Mesendoderm (in vitro differentiated cells): Measurements from ENCODE around the gene NHEJ1.

Source experiments
- DNase-seq: peaks from one replicate; pipeline ENCODE4 v3.0.0; 2013
- H2AK5ac ChIP-seq: 2 replicates; pipeline ENCODE4 v1.6.1; 2013; ENCODE audit warnings: low read length, inconsistent platforms
- H2BK120ac ChIP-seq: 2 replicates; pipeline ENCODE4 v1.6.1; 2013; ENCODE audit warnings: low read depth, mild to moderate bottlenecking, low read length, moderate library complexity, mixed read lengths
- H2BK15ac ChIP-seq: replicated peaks from 2 replicates; pipeline ENCODE4 v1.6.1; 2013; ENCODE audit warnings: low read depth, mild to moderate bottlenecking, moderate library complexity
- H2BK5ac ChIP-seq: 2 replicates; pipeline ENCODE4 v1.6.1; 2013; ENCODE audit warnings: low read length, inconsistent platforms
- H3K18ac ChIP-seq: 2 replicates; pipeline ENCODE4 v1.6.1; 2013; ENCODE audit warnings: mild to moderate bottlenecking, low read length, mixed read lengths
- H3K23ac ChIP-seq: one replicate; pipeline ENCODE4 v1.6.1; 2013; ENCODE audit warnings: low read length
- H3K27ac ChIP-seq: 2 replicates; pipeline ENCODE4 v1.5.1; 2013; ENCODE audit warnings: low read depth, mild to moderate bottlenecking, inconsistent platforms, low read length, moderate library complexity
- H3K27me3 ChIP-seq: 2 replicates; pipeline ENCODE4 v1.6.1; 2013; ENCODE audit warnings: low read length, control low read depth, mild to moderate bottlenecking, inconsistent platforms; ENCODE audit not compliant: insufficient read depth, poor library complexity
- H3K36me3 ChIP-seq: 2 replicates; pipeline ENCODE4 v1.6.1; 2013; ENCODE audit warnings: low read length, inconsistent platforms; ENCODE audit not compliant: control insufficient read depth, insufficient read depth
- H3K4ac ChIP-seq: one replicate; pipeline ENCODE4 v1.6.1; 2013; ENCODE audit warnings: low read depth, mild to moderate bottlenecking, low read length, moderate library complexity
- H3K4me1 ChIP-seq: 2 replicates; pipeline ENCODE4 v1.6.1; 2013; ENCODE audit warnings: low read depth, low read length, inconsistent platforms; ENCODE audit not compliant: control insufficient read depth
- H3K4me2 ChIP-seq: 2 replicates; pipeline ENCODE4 v1.6.1; 2013; ENCODE audit warnings: low read length
- H3K4me3 ChIP-seq: 2 replicates; pipeline ENCODE4 v1.5.1; 2013; ENCODE audit warnings: mild to moderate bottlenecking, low read length
- H3K56ac ChIP-seq: one replicate; pipeline ENCODE4 v1.6.1; 2013; ENCODE audit warnings: low read length
- H3K79me1 ChIP-seq: 2 replicates; pipeline ENCODE4 v1.6.1; 2013; ENCODE audit warnings: low read length, inconsistent platforms
- H3K79me2 ChIP-seq: 2 replicates; pipeline ENCODE4 v1.6.1; 2013; ENCODE audit warnings: mild to moderate bottlenecking, low read length; ENCODE audit not compliant: control insufficient read depth, insufficient read depth
- H3K9ac ChIP-seq: 2 replicates; pipeline ENCODE4 v1.6.1; 2013; ENCODE audit warnings: low read length, inconsistent platforms
- H4K5ac ChIP-seq: one replicate; pipeline ENCODE4 v1.6.1; 2013; ENCODE audit warnings: low read length
- H4K8ac ChIP-seq: one replicate; pipeline ENCODE4 v1.6.1; 2013; ENCODE audit warnings: low read depth, mild to moderate bottlenecking, control low read depth, low read length, moderate library complexity
- WGBS: extraction: QIAGEN DNeasy Blood & Tissue Kit; methylation state at CpG from one replicate; pipeline ENCODE4 v1.1.7; 2013; ENCODE audit warnings: low lambda C conversion rate, missing lambda C conversion rate; ENCODE audit not compliant: insufficient coverage; ENCODE audit errors: extremely low coverage; 5-methylcytosine and 5-hydroxymethylcytosine counted together

Gene NHEJ1

DNA sequence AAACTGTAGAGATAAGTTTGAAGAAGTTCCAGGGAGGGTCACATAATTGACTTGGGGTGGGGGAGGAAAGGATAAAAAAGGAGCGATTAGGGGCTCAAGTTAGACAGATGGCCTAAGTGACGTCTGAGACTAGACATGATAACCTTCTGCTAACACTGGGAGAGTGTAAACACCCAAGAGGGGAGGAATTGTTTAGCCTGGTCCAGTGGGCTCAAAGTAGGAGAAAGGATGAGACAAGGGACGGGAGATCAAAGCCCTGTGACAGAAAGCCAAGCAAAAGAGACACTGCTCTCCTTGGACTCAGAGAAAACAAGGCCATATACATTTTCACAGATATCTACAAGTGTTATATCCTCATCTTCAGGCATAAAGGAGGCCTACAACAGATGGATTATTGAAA lies 54.4 kb downstream of the NHEJ1 start:
- Histone ChIP-seq H3K79me1 (no peaks in the 10 kb centered on the region), H3K4ac (no peak overlapping the region), H4K8ac (no peak overlapping the region), H3K4me2 (no peak overlapping the region), H2BK5ac (no peak overlapping the region), H2AK5ac (no peak overlapping the region), H3K23ac (no peak overlapping the region), H3K36me3 (no peaks in the 10 kb centered on the region), H2BK15ac (no peak overlapping the region), H2BK120ac (no peak overlapping the region), H3K56ac (no peak overlapping the region), H3K4me1 (no peaks in the 10 kb centered on the region), H3K4me3 (no peak overlapping the region), H3K18ac (no peak overlapping the region), H3K27ac (no peak overlapping the region), H3K79me2 (no peaks in the 10 kb centered on the region), H4K5ac (no peak overlapping the region), H3K9ac (no peak overlapping the region), H3K27me3 (no peaks in the 10 kb centered on the region)
- DNase-seq: no peak
- WGBS: no CpG with 5 or more reads among the region's 3 CpGs

GRCh38 chr2:219104107-219105035 lies 56.2 kb downstream of the NHEJ1 start:
- WGBS: no CpG with 5 or more reads among the region's 4 CpGs
- no peak overlapping the region for H2BK5ac ChIP-seq
- no peak overlapping the region for H3K9ac ChIP-seq
- H4K5ac ChIP-seq: no peak overlapping the region
- H4K8ac ChIP-seq: no peak overlapping the region
- no peak overlapping the region for H3K4me3 ChIP-seq
- no peak overlapping the region for H2BK15ac ChIP-seq
- no peaks in the 10 kb centered on the region for H3K79me1 ChIP-seq
- peak; percentile 82 for DNase-seq
- no peak overlapping the region for H2AK5ac ChIP-seq
- H2BK120ac ChIP-seq: no peak overlapping the region
- H3K23ac ChIP-seq: no peak overlapping the region
- H3K4me2 ChIP-seq: no peak overlapping the region
- no peaks in the 10 kb centered on the region for H3K36me3 ChIP-seq
- H3K18ac ChIP-seq: no peak overlapping the region
- no peaks in the 10 kb centered on the region for H3K79me2 ChIP-seq
- H3K27me3 ChIP-seq: no peaks in the 10 kb centered on the region
- H3K27ac ChIP-seq: no peak overlapping the region
- H3K4ac ChIP-seq: no peak overlapping the region
- no peaks in the 10 kb centered on the region for H3K4me1 ChIP-seq
- H3K56ac ChIP-seq: no peak overlapping the region

DNA sequence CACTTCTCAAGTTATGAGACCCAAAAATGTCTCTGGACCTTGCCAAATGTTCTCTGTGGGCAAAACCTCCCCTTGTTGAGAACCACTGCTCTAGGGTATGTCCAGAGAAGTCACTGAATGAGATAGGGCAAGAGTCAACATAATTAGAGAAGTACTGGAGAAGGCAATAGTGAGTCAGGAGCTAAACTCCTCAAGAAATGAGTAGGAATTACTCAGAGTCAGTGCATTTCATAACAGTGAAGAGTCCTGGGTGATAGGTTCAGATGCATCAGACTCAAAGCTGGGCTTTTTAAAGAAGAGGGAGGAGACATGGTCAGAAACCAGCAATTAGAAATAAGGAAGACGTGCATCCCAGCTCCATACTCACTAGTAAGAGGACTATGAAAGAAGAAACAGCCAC lies 61.3 kb downstream of the NHEJ1 start:
- Histone ChIP-seq H2BK15ac (no peak overlapping the region), H3K79me1 (no peaks in the 10 kb centered on the region), H3K4me1 (no peaks in the 10 kb centered on the region), H3K23ac (no peak overlapping the region), H3K4me3 (no peak overlapping the region), H2AK5ac (no peak overlapping the region), H3K18ac (no peak overlapping the region), H3K79me2 (no peaks in the 10 kb centered on the region), H4K5ac (no peak overlapping the region), H4K8ac (no peak overlapping the region), H3K4ac (no peak overlapping the region), H2BK5ac (no peak overlapping the region), H2BK120ac (no peak overlapping the region), H3K56ac (no peak overlapping the region), H3K27me3 (no peaks in the 10 kb centered on the region), H3K36me3 (no peaks in the 10 kb centered on the region), H3K27ac (no peak overlapping the region), H3K9ac (no peak overlapping the region), H3K4me2 (no peak overlapping the region)
- WGBS: no CpG with 5 or more reads among the region's 1 CpG
- DNase-seq: no peak

GRCh38 chr2:219095406-219095935 lies 65.1 kb downstream of the NHEJ1 start:
- Histone ChIP-seq H3K27ac (no peak overlapping the region), H2AK5ac (no peak overlapping the region), H3K56ac (no peak overlapping the region), H3K4ac (no peak overlapping the region), H4K5ac (no peak overlapping the region), H2BK15ac (no peak overlapping the region), H2BK120ac (no peak overlapping the region), H3K4me1 (no peaks in the 10 kb centered on the region), H4K8ac (no peak overlapping the region), H3K4me2 (no peak overlapping the region), H2BK5ac (no peak overlapping the region), H3K79me1 (no peaks in the 10 kb centered on the region), H3K79me2 (no peaks in the 10 kb centered on the region), H3K9ac (no peak overlapping the region), H3K4me3 (no peak overlapping the region), H3K36me3 (no peaks in the 10 kb centered on the region), H3K23ac (no peak overlapping the region), H3K18ac (no peak overlapping the region), H3K27me3 (no peaks in the 10 kb centered on the region)
- no CpG with 5 or more reads among the region's 1 CpG for WGBS
- DNase-seq: no peak

GRCh38 chr2:219094171-219094570 lies 66.4 kb downstream of the NHEJ1 start:
- no peak overlapping the region for H3K4ac ChIP-seq
- no CpG with 5 or more reads among the region's 3 CpGs for WGBS
- H3K79me2 ChIP-seq: no peaks in the 10 kb centered on the region

More at GRCh38 chr2:219094171-219094570, 66.4 kb downstream of the NHEJ1 start:
- Histone ChIP-seq H2BK5ac (no peak overlapping the region), H2AK5ac (no peak overlapping the region), H3K4me3 (no peak overlapping the region), H3K36me3 (no peaks in the 10 kb centered on the region), H3K79me1 (no peaks in the 10 kb centered on the region), H3K27ac (no peak overlapping the region), H3K9ac (no peak overlapping the region), H3K23ac (no peak overlapping the region), H2BK15ac (no peak overlapping the region), H4K5ac (no peak overlapping the region), H3K4me1 (no peaks in the 10 kb centered on the region), H3K27me3 (no peaks in the 10 kb centered on the region), H3K56ac (no peak overlapping the region), H2BK120ac (no peak overlapping the region), H3K4me2 (no peak overlapping the region), H4K8ac (no peak overlapping the region), H3K18ac (no peak overlapping the region)
- no peak for DNase-seq
